ENCODE results near the gene TRUB1.

- no peak for TF ChIP-seq CTCF (conservative IDR thresholded peaks at IDR 0.05 in 1 of 2, IDR thresholded peaks at IDR 0.05 in 1 of 2; ENCODE audit: extremely low read depth in 1 of 2, insufficient read depth in 1 of 2, low read depth in 1 of 2, low read length in 2 of 2)
- no peak for TF ChIP-seq EZH2 (IDR thresholded peaks at IDR 0.05; ENCODE audit: borderline replicate concordance, low read length)
Measured at GRCh38 chr10:114970515-114970914, 32.5 kb downstream of the TRUB1 start.
